Measurements from ENCODE around the gene CEP85. TPM values are rescaled to one million over a fixed set of nuclear protein-coding genes. Genes with fewer than 3 reads are reported as not detected.

The CEP85 gene
- total RNA-seq, 3 donors from 2014 or later = 4.8 to 11.7 (median 7.5) TPM

GRCh38 chr1:26280333-26281042 lies 46.5 kb downstream of the CEP85 start:
- TF ChIP-seq POLR2A (IDR thresholded peaks at IDR 0.05) = no peak
- peak overlapping the region; percentile 95 to 97 for H3K27ac ChIP-seq
- no peaks in the 10 kb centered on the region for H3K9me3 ChIP-seq
- intact Hi-C loops (cut with DNase I; ENCODE audit: low total_unique reads) = no loop called here
- peaks cover 11 to 32% of the 10 kb centered on the region in 2 donors for H3K4me1 ChIP-seq
- no peaks in the 10 kb centered on the region for H3K36me3 ChIP-seq
- no peak for DNase-seq (ENCODE audit: low spot score in 2 of 2)
- no peaks in the 10 kb centered on the region for H3K27me3 ChIP-seq
- H3K4me3 ChIP-seq = peak overlapping the region; percentile 91 to 95 (median 93)

GRCh38 chr1:26281091-26281958 lies 47.3 kb downstream of the CEP85 start:
- no peaks in the 10 kb centered on the region for H3K36me3 ChIP-seq
- no peak for TF ChIP-seq POLR2AphosphoS5 (IDR thresholded peaks at IDR 0.05)
- TF ChIP-seq CTCF (IDR thresholded peaks at IDR 0.05) = no peak
- no peak for TF ChIP-seq POLR2A (IDR thresholded peaks at IDR 0.05)
- H3K4me1 ChIP-seq = peaks cover 8 to 23% of the 10 kb centered on the region in 2 donors
- no peak for DNase-seq (ENCODE audit: low spot score in 2 of 2)
- H3K27me3 ChIP-seq = no peaks in the 10 kb centered on the region
- peak overlapping the region in 2 of 3 donors; percentile 93 to 95 for H3K4me3 ChIP-seq
- H3K9me3 ChIP-seq = no peaks in the 10 kb centered on the region
- peak overlapping the region; percentile 95 to 97 for H3K27ac ChIP-seq
- intact Hi-C loops (cut with DNase I; ENCODE audit: low total_unique reads) = no loop called here

- DNase-seq (ENCODE audit: low spot score in 2 of 2) = no peak
- Histone ChIP-seq H3K9me3 (no peaks in the 10 kb centered on the region), H3K4me1 (peaks cover 8 to 17% of the 10 kb centered on the region in 2 donors), H3K4me3 (no peak overlapping the region), H3K36me3 (no peaks in the 10 kb centered on the region), H3K27ac (peak overlapping the region; percentile 8 to 97), H3K27me3 (no peaks in the 10 kb centered on the region)
- TF ChIP-seq POLR2AphosphoS5 (IDR thresholded peaks at IDR 0.05) (no peak), POLR2A (IDR thresholded peaks at IDR 0.05) (no peak), CTCF (IDR thresholded peaks at IDR 0.05) (no peak)
- intact Hi-C loops (cut with DNase I; ENCODE audit: low total_unique reads) = no loop called here
Measured at GRCh38 chr1:26281971-26282370, 48.0 kb downstream of the CEP85 start.

- Histone ChIP-seq H3K4me3 (no peak overlapping the region), H3K36me3 (no peaks in the 10 kb centered on the region), H3K27me3 (no peaks in the 10 kb centered on the region), H3K4me1 (peaks cover 8 to 12% of the 10 kb centered on the region in 2 donors), H3K27ac (no peak overlapping the region), H3K9me3 (no peaks in the 10 kb centered on the region)
- no peak for DNase-seq (ENCODE audit: low spot score in 2 of 2)
- TF ChIP-seq POLR2AphosphoS5 (IDR thresholded peaks at IDR 0.05) (no peak), POLR2A (IDR thresholded peaks at IDR 0.05) (no peak), CTCF (IDR thresholded peaks at IDR 0.05) (no peak)
- intact Hi-C loops (cut with DNase I; ENCODE audit: low total_unique reads) = no loop called here
Measured at GRCh38 chr1:26282401-26282918, 48.5 kb downstream of the CEP85 start.

- Histone ChIP-seq H3K9me3 (no peaks in the 10 kb centered on the region), H3K4me3 (no peak overlapping the region), H3K36me3 (no peaks in the 10 kb centered on the region), H3K4me1 (peaks cover 6 to 12% of the 10 kb centered on the region in 2 donors), H3K27me3 (no peaks in the 10 kb centered on the region), H3K27ac (peak overlapping the region; percentile 36 to 82)
- intact Hi-C loops (cut with DNase I; ENCODE audit: low total_unique reads) = no loop called here
- TF ChIP-seq POLR2A (IDR thresholded peaks at IDR 0.05) = no peak
- no peak for TF ChIP-seq CTCF (IDR thresholded peaks at IDR 0.05)
- no peak for TF ChIP-seq POLR2AphosphoS5 (IDR thresholded peaks at IDR 0.05)
- no peak for DNase-seq (ENCODE audit: low spot score in 2 of 2)
Measured at GRCh38 chr1:26283279-26283853, 49.4 kb downstream of the CEP85 start.
